GM19467 (cell line): ENCODE measurements around the gene CALML5.
"Not testable (repeated sequence)": the region's sequence is repeated elsewhere in the genome, so short reads cannot be mapped to it uniquely, and the experiment has no call there.

Experiments used
- ATAC-seq: cut with Tn5 transposase; IDR thresholded peaks from one replicate; pipeline ENCODE4 v1.9.1; 2021; ENCODE audit warnings: mild to moderate bottlenecking, moderate library complexity; ENCODE audit not compliant: unreplicated experiment

The CALML5 gene

GRCh38 chr10:5485948-5486852, 13.2 kb downstream of the CALML5 start:
- no peak for ATAC-seq

DNA sequence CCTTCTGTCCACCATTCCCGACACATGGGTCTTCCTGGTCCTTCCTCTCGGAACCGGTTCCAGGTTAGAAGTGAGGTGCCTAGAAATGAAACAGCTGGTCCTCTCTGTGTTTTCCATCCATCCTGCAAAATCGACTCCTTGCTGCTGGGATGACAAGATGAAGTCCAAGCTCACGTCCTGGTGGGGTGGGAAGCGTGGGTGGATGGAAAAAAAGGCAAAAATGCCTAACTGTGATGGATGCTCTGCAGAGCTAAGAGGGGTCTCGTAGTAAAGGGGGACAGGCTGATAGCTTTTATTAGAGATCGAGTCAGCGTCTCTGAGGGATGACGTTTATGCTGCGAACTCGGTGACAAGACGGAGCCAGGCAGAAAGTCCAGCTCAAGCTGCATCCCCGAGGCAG, 14.1 kb downstream of the CALML5 start:
- ATAC-seq = no peak

GRCh38 chr10:5484205-5484604, 15.2 kb downstream of the CALML5 start:
- no peak for ATAC-seq

GRCh38 chr10:5482016-5482415, 17.4 kb downstream of the CALML5 start:
- ATAC-seq = no peak

DNA sequence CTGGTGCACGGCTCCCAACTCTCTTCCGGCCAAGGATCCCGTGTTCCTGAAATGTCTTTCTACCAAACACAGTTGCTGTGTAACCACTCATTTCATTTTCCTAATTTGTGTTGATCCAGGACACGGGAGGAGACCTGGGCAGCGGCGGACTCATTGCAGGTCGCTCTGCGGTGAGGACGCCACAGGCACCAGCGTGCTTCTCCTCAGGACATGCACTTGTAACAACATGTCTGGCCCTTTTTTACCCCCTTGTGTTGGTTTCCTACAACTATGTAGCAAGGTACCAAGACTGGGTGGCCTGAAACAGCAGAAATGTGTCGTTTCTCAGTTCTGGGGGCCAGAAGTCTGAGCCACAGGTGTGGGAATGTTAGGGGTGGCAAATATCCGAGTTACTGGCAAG, 18.2 kb downstream of the CALML5 start:
- ATAC-seq = no peak

DNA sequence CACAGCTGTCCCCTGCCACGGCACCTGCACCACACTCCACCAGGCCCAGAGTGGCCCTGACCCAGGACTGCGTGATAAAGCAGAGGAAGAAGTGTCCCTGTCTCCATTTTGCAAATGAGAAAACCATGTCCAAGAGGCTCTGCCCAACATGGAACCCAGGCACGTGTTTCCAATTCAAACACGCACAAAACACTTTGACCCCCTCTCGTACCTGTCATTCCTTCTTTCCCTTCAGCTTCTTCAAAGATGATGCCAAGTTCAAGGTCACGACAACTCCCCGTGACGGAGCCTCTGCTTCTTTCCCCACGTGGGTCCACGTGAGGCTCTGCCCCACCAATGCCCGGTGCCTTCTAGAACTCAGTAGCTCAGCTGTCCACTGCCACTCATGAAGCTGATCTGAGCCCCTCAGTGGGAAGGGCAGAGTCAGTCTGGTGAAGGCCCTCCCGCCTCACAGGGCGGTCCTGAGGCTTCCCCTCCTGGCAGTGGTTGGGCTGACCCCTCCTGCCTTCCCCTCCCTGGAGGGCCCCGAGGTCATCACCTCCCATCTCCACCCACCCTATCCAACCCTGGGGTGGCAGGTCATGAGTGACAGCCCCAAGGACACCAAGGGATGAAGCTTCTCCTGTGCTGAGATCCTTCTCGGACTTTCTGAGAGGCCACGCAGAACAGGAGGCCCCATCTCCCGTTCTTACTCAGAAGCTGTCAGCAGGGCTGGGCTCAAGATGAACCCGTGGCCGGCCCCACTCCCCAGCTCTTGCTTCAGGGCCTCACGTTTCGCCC, 19.0 kb downstream of the CALML5 start:
- ATAC-seq = no peak

GRCh38 chr10:5479481-5480161, 19.7 kb downstream of the CALML5 start:
- no peak for ATAC-seq

- no peak for ATAC-seq
Measured at GRCh38 chr10:5478694-5479305, 20.6 kb downstream of the CALML5 start.

- no peak for ATAC-seq
Measured at GRCh38 chr10:5477948-5478693, 21.2 kb downstream of the CALML5 start.

GRCh38 chr10:5476918-5477525, 22.3 kb downstream of the CALML5 start:
- no peak for ATAC-seq

- ATAC-seq = not testable (repeated sequence)
Measured at GRCh38 chr10:5475974-5476807, 23.2 kb downstream of the CALML5 start.

DNA sequence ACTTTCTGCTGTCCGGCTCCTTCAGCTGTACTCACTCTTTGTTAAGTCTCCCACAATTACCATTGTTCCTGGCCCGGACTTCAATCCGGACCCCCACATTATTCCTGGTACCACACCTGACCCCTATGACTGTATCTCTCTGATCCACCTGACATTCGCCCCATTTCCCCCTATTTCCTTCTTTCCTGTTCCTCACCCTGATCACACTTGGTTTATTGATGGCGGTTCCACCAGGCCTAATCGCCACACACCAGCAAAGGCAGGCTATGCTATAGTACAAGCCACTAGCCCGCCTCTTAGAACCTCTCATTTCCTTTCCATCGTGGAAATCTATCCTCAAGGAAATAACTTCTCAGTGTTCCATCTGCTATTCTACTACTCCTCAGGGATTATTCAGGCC, 24.3 kb downstream of the CALML5 start:
- ATAC-seq = not testable (repeated sequence)

DNA sequence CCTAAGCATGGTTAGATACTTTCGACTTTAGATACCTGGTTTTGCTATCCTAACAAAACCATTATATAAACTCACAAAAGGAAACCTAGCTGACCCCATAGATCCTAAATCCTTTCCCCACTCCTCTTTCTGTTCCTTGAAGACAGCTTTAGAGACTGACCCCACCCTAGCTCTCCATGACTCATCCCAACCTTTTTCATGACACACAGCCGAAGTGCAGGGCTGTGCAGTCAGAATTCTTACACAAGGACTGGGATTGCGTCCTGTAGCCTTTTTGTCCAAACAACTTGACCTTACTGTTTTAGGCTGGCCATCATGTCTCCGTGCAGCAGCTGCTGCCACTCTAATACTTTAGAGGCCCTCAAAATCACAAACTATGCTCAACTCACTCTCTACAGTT, 24.7 kb downstream of the CALML5 start:
- ATAC-seq = not testable (repeated sequence)

- no peak for ATAC-seq
Measured at GRCh38 chr10:5470062-5470751, 29.2 kb downstream of the CALML5 start.

DNA sequence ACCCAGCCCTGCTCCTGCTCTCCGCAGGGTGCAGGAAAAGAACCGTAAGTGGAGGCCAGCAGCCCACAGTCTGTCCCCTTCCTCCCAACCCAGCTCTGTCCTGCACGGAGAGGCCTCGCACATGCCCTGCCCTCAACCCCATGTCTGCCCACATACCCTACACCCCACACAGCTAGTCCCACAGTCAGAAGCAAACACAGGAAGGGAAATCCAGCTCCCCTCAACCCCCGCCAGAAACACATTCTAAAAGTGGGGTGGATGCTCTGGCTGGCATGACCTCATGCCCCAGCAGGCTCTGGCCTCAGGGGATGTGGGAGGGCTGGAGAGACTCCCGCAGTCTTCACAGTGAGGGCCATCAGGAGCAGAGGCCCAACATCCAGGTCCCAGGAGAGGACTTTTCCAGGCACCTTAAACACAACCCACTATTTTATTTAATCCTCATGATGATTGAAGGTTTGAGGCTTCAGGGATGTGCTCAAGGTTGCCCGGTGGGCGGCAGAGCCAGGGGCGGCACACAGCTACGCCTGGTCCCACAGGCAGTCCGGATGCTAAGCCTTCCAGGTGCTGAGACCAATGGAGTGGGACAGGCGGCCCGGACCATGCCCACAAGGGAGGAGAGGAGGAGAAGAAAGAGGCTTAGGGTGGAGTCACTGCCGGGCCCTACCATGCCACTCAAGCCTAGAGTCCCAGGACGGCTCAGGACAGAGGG, 29.9 kb downstream of the CALML5 start:
- ATAC-seq = no peak

- no peak for ATAC-seq
Measured at GRCh38 chr10:5468262-5469106, 30.9 kb downstream of the CALML5 start.
